GM18526 (cell line): Measurements from ENCODE around the gene CENPVL3.
"Not testable (repeated sequence)": the region's sequence is repeated elsewhere in the genome, so short reads cannot be mapped to it uniquely, and the experiment has no call there.

Source experiments
- POLR2A ChIP-seq: IDR thresholded peaks from 3 replicates; pipeline ENCODE4 v1.6.1; 2011; ENCODE audit not compliant: insufficient read length; ENCODE audit errors: extremely low read depth

CENPVL3 gene

DNA sequence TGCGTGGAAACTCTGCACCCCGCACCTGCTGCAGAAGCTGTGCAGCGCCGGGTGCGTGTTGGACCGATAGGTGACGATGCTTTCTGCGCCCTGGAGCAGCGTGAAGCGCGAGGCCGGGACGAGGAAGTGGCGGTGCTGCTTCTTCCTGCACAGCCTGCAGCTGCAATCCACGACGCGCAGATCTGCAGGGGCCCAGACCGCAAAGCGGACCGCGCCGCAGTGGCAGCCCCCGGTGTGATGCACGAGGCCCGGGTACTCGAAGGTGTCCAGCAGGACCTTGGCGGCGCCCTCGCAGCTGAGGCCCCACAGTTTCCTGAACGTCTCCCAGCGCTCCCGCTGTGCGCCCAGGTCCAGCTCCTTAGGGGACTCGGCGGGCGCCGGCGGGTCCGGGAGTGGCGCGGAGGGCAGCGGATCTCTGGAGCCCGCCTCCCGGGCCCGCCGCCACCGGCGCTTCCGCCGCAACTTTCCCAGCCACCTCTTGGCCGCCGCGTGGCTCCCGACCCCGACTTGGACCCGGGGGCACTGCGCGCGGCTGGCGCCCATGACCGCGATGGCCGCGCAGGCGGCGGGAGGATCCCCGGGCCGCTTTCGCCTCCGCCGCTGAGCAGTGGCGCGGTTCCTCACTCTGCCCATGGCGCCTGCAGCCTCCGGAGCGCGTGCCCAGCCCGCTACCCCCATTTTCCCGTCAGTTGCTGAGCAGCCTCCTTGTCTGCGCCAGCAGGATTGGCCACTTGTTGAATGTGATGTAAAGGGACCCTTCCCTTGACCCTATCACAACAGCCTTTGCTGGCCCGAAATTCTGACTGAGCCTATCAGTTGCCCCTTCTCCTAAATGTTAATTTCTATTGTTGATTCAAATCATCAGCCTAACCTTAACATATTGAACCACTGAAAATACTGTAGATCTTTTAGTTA is at the start of gene CENPVL3:
Gene CENPVL3 (minus strand): TSS at position 672 of the 915 bp plus-strand sequence. CDS start 39 bp downstream, at position 633.
- not testable (repeated sequence) for TF ChIP-seq POLR2A

DNA sequence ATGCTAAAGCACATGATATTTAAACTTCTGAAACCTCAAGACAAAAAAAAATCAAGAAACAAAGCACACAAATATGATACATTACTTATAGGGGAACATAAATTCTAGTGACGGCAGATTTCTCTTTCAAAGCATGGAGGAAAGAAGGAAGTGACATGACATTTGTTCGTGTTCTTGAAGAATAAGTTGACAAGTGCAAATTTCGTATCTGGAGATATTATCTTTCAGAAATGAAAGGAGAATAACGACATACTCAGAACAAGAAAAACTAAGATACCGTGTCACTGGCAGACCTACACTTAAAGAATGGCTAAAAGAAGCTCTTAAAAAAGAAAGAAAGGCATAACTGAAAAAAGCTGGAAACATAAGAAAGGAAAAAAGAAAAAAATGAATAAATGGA is 47.3 kb upstream of the CENPVL3 start:
- TF ChIP-seq POLR2A = no peak

DNA sequence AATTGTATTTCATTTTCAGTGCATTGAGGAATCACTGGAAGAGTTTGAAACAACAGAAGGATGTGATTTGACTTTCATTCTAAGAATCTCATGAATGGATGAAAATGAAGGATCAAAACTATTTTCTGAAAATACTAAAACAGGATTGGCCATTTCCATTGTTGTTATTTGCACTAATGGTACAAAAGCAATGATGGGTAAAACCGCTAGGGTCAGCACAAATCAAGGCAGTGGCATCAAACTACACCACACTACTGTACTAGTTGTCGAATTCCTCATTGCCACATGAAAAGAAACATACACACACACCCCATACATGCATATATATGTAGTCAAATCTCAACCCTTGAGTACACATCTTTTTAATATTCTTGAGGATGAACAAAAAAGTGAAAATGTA is 24.7 kb upstream of the CENPVL3 start:
- no peak for TF ChIP-seq POLR2A

DNA sequence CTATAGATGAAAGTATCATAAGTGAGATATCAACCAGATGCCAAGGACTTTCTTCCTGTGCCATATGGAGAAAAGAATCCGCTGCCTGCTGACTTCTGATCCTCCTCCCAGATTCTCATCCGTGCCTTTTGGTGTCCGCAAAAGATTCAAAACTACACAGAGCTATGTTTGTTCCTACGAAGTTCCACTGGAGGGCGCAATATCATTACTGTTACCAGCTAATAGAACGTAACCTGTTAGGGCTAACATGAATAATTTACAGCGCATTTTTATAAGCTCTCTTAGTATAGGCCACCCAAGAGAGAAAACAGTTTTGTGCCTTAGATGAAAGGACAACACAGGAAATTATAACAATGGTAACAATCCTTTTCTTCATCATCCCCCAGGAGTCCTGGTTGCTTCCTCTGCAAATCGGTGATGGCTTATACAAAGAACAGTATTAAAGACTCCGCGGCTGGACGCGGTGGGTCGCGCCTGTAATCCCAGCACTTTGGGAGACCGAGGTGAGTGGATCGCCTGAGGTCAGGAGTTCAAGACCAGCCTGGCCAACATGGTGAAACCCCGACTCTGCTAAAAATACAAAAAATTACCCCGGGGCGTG is 22.8 kb upstream of the CENPVL3 start:
- no peak for TF ChIP-seq POLR2A

DNA sequence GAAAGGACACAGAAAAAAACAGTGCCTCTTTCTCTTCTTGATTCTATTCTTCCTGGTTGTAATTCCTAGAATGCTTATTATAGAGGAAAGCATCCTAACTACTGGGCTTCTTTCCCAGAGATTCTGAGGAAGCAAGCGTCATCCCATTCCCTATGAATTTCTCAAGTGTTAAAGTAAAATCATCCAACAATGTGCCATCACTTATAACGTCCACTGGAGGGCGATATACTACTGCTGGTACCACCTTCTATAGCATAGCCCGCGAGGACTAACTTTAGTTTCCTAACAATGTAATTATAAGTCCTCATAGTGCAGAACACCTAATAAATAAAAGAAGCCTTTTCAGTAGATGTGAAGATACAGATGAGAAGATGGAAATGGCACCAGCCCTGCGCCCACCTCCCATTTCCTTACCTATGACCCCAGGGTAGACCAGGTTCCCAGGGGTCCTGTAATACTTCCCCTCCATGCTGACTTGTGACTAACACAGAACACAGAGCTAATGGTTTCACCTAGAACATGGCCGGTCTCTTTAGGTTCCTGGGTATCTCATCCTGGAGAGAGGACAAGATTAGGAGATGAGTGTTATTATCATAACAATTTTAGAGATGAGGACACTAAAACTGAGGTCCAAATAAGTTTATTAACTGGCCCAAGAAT is 4.2 kb downstream of the CENPVL3 start:
- no peak for TF ChIP-seq POLR2A

DNA sequence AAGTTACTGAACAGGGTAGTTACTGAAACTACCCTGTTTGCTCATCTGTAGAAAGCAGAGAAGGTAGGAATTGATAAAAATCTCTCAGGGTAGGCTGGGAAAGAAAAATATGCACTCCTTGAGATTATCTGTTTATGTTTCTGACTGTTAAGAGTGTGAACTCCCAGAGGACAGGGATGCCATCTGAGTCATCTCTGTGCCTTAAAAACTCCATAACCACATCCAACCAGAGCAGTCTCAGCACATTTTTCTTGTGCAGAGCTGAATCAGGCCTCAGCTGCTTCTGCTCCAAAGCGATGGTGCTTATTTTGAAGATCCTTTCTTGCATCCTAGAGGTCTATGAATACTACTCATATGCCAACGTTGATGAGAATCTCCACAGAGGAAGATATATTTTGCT is 9.9 kb downstream of the CENPVL3 start:
- no peak for TF ChIP-seq POLR2A

DNA sequence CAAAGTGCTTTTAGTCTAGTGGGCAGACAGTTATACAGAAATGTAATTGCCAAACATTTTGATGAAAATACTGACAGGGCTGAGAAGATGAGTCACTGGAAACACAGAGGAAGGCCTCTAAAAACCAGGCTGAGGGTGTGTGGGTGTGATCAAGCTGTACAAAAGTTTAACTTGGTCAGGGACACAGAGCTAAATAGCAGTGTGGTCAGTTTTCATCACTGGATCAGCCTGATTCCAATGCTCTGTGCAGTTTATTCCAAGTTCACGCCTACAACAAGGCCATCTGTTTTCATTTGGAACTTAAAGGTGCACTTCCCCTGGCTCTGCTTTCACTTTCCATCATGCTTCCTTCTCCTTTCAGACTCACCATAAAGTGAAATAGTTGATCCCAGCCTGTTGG is 10.6 kb downstream of the CENPVL3 start:
- no peak for TF ChIP-seq POLR2A

DNA sequence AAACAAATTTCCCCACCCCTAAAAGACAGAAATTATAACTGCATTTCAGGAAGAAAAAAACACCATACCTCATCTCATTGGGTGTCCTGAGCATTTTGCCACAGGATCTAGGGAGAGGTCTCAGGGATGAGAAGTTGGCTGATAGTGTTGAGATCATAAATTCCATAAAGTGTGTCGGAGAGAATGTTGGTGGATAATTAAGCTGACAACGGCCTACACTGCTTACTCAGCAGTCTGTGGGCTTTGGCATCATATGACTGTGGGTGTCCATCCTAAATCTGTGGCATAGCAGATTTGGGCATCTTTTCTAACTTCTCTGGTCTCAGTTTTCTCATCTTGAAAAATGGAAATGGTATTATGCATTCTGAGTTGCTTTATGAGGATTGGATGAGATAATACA is 12.3 kb downstream of the CENPVL3 start:
- no peak for TF ChIP-seq POLR2A

DNA sequence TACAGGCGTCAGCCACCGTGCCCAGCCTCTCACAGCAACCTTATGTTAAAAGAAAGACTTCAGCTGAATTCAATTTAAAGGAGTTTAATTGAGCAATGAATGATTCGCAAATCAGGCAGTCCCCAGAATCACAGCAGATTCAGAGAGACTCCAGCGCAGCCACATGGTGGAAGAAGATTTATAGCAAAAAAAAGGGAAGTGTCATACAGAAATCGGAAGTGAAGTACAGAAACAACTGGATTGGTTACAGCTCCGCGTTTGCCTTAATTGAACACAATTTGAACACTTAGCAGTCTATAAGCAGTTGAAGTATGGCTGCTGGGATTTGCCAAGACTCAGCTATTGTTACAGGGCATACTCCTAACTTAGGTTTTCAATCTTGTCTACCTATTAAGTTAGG is 19.8 kb downstream of the CENPVL3 start:
- TF ChIP-seq POLR2A = no peak

DNA sequence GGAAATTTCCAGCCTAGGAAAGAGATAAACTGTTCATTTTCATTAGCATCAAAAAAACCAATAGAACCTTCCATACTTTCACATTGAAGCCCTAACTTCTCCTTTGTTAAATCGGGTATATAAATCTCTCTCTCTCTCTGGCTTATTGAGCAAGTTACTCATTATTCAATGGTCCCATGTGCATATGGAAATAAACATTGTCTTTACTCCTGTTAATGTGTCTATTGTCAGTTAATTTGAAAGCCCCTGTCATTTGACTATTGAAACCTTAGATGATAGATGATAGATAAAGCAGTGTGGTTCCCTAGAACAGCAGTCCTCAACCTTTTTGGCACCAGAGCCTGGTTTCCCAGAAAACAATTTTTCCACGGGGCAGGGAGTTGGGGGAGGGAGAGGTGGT is 46.8 kb downstream of the CENPVL3 start:
- no peak for TF ChIP-seq POLR2A

DNA sequence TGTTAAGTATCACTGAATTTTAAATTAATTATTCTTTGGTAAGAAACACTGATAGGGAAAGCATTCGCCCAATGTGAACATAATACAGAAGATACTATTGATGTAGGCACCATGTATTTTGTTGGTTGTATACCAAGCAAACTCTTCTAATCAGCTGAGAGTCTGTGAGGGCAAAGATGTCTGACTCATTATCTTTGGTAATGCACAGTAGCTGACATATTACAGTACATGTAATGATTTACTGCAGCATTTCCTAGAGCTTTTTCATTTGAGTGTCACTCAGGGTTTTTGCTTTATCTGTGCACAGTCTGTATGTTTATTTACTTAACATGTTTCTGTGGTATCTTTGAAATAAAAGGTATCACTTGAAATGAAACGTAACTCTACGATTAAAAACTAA is 49.2 kb downstream of the CENPVL3 start:
- no peak for TF ChIP-seq POLR2A

DNA sequence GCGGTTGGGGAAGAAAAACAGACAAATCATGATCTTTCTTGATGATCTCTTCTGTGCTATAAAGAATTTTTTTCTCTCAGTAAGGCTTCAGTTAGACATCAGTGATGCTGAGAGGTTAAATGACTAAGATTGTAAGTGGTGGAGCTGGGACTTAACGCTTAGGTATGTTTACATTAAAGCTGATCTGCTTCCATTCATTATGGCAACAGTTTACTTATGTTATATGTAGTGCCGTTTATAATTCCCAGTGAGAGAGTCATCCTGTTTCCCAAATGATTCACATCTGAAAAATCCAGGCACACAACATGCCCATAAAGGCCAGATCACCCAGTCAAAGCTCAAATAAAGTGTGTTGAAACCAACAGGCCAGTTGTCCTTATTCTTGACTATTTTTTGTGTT is 50.1 kb downstream of the CENPVL3 start:
- TF ChIP-seq POLR2A = no peak
